HG03342 (cell line): ENCODE measurements around the gene CEP170B.

Source experiments
- ATAC-seq: cut with Tn5 transposase; IDR thresholded peaks from one replicate; pipeline ENCODE4 v1.9.1; 2021; ENCODE audit warnings: mild to moderate bottlenecking, moderate library complexity; ENCODE audit not compliant: unreplicated experiment

The CEP170B gene

DNA sequence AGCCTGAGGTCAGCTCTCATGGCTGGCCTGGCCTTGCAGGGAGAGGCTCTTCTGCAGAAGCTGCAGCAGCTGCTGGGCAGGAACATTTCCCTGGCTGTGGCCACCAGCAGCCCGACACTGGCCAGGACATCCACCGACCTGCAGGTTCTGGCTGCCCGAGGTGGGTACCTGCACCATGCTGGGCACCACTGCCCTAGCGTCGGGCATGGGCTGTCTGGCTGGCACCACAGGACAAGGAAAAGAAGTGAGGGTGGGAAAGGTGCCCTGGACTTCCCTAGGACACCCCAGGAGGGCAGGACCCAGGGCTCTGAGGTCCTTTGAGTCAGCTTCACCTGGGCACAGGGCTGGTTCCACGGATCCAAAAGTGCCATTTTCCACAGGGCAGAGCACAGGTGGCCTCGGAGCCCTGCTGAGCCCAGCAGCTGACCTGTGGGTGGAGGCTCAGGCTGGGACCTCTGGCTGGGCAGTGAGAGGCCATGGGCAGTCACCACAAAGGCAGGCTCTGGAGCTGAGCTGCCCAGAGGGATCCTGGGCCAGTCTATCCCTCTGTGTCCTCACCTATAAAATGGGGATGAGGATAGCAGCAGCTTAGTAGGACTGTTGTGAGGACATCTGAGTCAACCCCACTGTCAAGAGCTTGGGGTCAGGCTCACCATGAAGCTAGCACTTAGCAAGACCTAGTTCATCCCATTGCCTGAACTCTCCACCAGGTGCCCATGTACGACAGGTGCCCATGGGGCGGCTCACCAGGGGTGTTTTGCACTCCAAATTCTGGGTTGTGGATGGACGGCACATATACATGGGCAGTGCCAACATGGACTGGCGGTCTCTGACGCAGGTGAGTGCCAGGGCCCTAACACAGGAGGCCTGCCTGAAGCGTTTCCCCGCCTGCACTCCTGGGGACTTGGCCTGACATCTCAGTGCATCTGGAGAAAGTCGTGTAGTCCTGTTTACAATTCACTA is 64.5 kb downstream of the CEP170B start:
- ATAC-seq = no peak

- ATAC-seq = no peak
Measured at GRCh38 chr14:104930526-104931303, 65.6 kb downstream of the CEP170B start.

- no peak for ATAC-seq
Measured at GRCh38 chr14:104931304-104931770, 66.3 kb downstream of the CEP170B start.

GRCh38 chr14:104931771-104932675 is 67.0 kb downstream of the CEP170B start:
- ATAC-seq = no peak

GRCh38 chr14:104932676-104933631 is 67.9 kb downstream of the CEP170B start:
- ATAC-seq = peak; percentile 59

DNA sequence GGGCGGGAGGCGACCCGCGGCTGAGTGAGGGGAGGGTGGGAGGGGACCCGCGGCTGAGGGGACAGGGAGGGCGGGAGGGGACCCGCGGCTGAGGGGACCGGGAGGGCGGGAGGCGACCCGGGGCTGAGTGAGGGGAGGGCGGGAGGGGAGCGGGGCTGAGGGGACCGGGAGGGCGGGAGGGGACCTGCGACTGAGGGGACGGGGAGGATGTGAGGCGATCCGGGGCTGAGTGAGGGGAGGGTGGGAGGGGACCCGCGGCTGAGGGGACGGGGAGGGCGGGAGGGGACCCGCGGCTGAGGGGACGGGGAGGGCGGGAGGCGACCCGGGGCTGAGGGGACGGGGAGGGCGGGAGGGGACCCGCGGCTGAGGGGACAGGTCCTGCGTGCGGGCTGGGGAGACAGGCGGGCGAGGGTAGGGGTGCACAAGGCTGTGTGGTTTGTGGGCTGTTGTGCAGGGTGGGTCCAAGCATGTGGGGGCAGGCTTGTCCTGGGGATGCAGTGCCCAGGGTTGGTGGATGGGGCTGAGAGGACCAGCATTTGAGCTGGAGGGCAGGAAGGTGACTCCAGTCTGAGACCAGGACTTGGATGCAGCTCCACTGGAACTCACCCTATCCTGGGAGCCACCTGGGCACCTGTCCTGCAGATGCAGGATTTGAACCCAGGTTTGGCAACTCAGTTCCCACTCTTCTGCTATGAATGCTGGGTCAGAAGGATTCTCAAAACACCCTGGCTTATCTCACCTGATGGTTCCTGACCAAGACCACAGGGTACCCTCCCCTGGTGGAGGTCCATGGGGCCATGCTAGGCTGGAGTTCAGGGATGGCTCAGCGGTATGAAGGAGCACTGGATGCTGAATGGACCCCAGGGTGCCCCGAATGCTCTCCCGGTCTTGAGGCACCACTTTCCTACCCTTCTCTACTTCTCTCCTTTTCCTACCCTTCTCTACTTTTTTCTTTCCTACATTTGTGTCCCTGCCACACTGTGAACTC is 69.0 kb downstream of the CEP170B start:
- ATAC-seq = no peak

DNA sequence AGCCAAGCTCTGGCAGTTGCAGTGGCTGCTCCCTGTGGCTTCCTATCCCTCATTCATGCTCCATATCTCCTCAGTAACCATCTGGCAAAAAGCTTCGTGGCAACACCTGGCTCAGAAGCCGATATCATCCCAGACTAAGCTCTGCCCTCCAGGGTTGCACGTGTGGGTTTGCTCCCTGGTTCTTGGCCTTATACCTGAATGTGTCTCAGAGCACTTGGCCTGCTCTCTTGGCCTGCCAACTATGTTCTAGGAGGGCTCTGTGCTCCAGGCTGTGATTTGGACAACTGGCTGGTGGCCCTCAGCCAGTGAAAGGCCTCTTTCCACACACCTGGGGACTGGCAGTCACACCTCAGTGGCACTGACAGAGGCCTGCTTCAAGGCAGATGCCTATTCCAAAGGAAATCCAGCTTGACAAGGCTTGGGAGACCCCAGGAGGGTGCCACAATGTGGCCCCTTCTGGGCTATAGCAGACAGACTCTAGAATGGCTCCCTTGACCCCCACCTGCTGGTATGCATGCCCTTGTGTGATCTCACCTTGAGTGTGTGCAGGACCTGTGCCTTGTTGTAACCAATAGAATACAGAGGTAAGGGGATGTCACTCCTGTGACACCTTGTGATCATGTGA is 70.1 kb downstream of the CEP170B start:
- no peak for ATAC-seq

DNA sequence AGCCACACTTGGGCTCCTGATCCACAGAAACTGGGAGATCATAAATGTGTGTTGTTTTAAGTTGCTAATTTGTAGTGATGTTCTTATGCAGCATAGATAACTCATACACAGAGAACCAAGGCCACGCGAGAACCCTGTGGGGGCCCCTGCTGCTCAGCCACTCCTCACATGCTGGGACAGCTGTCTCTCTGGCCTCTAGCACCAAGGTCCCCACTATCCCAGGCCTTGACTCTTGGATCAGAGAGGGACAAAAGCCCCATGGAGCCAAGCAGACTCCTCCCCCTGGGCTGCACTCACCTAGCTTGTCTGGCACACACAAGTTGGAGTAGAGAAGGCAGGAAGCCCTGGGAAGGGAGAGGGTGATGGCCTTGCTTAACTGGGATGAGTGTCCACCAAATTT is 70.9 kb downstream of the CEP170B start:
- ATAC-seq = no peak

GRCh38 chr14:104936361-104937155 is 71.5 kb downstream of the CEP170B start:
- no peak for ATAC-seq

DNA sequence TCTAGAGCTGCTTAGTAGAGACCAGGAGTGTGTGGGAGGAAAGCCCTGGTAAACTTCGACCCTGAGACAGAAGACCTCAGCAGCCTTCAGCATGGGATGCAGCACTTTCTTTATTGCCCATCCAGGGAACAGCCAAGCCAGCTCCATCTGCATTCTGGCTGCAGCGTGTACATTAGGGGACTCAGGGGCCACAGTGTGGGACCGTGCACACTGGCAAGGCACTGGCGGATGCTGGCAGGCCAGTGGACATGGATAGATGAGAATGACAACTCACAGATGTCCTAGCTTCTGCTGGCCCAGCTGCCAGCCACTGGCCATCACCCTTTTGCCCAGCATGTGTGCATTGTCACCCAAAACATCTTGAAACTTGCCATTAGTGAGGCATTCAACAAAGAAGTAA is 72.1 kb downstream of the CEP170B start:
- ATAC-seq = no peak

- no peak for ATAC-seq
Measured at GRCh38 chr14:104937694-104938365, 72.8 kb downstream of the CEP170B start.

DNA sequence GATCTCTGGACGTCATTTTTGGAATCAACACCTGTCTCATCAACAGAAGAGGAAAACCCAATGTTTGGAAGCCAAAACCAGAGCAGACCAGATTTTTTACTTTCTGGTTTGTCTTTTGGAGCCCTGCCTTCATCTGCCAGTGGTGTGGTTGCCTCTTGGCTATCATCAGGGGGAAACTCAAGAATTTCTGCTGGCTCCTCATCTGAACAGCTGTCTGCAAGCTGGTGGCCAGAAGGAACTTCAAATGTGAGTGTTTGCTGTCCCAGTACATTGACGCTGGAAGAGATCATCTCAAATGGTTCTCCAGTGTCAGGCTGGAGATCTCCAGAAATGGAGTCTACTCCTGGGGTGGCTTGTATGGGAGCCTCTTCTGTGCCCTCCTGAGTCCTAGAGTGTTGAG is 73.4 kb downstream of the CEP170B start:
- ATAC-seq = no peak

- no peak for ATAC-seq
Measured at GRCh38 chr14:104938960-104939359, 73.9 kb downstream of the CEP170B start.

- ATAC-seq = no peak
Measured at GRCh38 chr14:104939666-104940410, 74.8 kb downstream of the CEP170B start.

DNA sequence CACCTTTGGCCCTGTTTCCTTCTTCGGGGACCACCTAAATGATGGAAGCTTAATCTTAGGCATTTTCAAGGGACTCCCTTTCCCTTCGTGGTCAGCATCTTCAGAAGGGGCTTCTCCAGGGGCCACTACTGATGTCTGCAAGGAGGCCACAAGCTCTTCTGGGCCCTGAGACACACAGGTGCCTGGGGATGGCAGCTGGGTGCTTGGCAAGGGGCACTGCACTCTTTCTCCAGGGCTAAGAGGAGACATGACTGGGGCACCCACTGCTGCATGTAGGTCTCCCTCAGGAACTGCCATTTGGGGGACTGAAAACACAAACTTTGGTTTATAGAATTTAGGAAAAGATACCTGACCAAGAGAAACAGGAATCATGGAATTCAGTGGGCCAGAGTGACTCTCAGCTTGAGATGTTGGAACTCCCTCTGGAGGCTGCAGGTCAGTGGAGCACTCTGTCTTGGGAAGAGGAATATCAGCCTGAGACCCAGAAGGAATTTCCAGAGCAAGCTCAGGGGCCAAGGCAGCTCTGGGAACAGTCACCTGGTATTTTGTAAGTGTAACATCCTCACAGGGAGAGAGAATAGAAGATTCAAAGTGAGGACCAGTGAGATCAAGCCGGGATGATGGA is 75.6 kb downstream of the CEP170B start:
- ATAC-seq = no peak
